VCaP (cell line): ENCODE results near the gene TES.
A peak's percentile ranks its signal among the peaks of the same experiment; 100 is the strongest.
"Not testable (repeated sequence)": the region's sequence is repeated elsewhere in the genome, so short reads cannot be mapped to it uniquely, and the experiment has no call there.

Source experiments
- H3K27ac ChIP-seq: fragments of 450-650 bp; 2 replicates; pipeline ENCODE4 v1.5.1; 2017
- TF ChIP-seq, protein P1 (sequence below): fragments of 450-650 bp; conservative IDR thresholded peaks from 2 replicates; pipeline ENCODE4 v1.5.1; 2017; ENCODE audit warnings: mild to moderate bottlenecking, moderate library complexity

Gene TES

GRCh38 chr7:116167177-116167576 is 43.2 kb upstream of the TES start:
- no peak overlapping the region for H3K27ac ChIP-seq
- TF ChIP-seq, protein P1, sequence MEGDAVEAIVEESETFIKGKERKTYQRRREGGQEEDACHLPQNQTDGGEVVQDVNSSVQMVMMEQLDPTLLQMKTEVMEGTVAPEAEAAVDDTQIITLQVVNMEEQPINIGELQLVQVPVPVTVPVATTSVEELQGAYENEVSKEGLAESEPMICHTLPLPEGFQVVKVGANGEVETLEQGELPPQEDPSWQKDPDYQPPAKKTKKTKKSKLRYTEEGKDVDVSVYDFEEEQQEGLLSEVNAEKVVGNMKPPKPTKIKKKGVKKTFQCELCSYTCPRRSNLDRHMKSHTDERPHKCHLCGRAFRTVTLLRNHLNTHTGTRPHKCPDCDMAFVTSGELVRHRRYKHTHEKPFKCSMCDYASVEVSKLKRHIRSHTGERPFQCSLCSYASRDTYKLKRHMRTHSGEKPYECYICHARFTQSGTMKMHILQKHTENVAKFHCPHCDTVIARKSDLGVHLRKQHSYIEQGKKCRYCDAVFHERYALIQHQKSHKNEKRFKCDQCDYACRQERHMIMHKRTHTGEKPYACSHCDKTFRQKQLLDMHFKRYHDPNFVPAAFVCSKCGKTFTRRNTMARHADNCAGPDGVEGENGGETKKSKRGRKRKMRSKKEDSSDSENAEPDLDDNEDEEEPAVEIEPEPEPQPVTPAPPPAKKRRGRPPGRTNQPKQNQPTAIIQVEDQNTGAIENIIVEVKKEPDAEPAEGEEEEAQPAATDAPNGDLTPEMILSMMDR, result no peak

DNA sequence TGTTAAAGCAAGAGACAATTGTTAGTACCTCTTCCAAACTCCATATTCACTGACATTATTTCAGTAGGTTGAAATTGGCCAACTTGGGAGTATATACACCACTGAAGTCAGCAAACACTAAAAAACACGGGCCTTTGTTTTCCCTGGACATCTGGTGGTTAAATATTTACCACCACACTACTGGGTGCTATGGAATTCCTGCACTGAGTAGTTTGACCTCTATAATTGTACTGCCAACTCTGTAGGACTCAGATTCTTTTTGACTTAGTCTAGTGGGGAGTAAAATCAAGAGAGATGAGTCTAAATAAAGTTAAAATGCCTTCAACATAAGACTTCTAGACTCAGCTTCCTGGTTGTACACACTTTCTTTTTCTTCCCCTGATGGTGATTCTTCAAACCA is 41.3 kb upstream of the TES start:
- TF ChIP-seq, protein P1, result no peak
- no peak overlapping the region for H3K27ac ChIP-seq

DNA sequence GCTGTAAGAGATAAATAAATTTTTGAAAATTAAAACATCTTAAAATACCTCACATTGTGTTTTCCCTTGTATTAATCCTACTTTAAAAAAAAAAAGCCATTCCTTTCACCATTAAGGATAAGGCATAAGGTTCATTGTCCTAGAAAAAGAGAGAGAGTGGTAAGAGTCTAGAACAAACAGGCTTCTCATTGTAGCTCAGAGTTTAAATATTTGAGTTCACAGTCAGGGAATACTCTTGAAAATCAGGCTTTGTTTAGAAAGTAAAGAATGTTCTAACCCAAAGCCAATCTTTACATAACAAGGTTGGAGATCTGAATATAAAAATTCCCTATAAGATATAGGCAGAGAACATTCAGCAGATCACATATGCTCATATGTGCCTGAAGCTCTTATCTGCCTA is 40.2 kb upstream of the TES start:
- H3K27ac ChIP-seq, result no peak overlapping the region
- TF ChIP-seq, protein P1, result no peak

GRCh38 chr7:116171094-116171493 is 39.2 kb upstream of the TES start:
- H3K27ac ChIP-seq, result no peak overlapping the region

GRCh38 chr7:116172353-116172752 is 38.0 kb upstream of the TES start:
- H3K27ac ChIP-seq, result no peak overlapping the region
- TF ChIP-seq, protein P1, result no peak

More at GRCh38 chr7:116171094-116171493, 39.2 kb upstream of the TES start:
- TF ChIP-seq, protein P1, result no peak

DNA sequence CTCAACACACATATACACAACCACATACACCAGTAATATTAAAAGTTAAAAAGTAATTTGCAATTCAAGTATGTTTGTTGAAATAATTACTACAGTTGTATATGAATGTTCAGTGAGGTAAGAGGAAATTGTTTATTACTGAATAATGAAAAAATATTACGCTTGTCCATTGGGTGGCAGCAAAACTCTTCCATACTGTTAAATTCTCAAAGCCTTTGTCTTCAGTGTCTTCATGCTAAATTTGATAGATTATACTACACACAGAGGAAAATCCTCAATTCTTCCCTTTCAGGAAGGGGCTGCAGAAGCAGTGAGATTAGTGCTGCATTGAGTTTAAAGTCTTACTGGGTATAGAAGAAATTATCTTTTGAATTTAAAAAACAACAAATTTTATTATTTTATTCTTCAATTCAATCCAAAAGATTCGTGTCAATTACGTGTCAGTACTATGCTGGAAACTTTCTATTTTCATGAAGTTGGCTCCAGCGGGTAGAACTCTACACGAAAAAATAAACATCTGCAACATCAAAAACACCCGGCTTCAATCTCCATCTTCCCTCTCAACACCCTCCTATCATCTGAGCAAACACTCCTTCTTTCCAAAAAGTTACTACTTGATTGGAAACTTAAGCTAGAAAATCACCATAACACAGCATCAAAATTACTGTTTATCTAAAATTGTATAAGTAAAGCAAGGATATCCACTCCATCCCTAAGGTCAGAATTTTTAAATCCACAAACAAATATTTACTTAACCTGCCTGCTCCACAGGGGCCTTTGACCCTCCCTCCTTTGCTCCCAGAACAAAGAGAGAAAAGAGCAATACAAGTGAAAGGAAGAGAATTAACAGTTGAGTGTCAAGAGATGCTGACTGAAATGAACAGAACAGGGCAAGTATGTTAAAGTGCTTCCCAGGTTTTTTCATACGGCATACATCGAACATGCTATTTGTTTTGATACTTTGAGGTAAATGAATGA is 37.0 kb upstream of the TES start:
- H3K27ac ChIP-seq, result no peak overlapping the region
- TF ChIP-seq, protein P1, result peak; percentile 75

DNA sequence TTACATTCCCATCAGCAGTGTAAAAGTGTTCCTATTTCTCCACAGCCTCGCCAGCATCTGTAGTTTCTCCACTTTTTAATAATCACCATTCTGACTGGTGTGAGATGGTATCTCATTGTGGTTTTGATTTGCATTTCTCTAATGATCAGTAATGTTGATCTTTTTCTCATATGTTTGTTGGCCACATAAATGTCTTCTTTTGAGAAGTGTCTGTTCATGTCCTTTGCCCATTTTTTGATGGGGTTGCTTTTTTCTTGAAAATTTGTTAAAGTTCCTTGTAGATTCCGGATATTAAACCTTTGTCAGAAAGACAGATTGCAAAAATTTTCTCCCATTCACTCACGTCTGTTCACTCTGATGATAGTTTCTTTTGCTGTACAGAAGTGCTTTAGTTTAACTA is 35.2 kb upstream of the TES start:
- H3K27ac ChIP-seq, result not testable (repeated sequence)

- H3K27ac ChIP-seq, result no peak overlapping the region
These were observed 34.1 kb upstream of the TES start for GRCh38 chr7:116176226-116176625.

More at GRCh38 chr7:116176226-116176625, 34.1 kb upstream of the TES start:
- TF ChIP-seq, protein P1, result no peak
